ENCODE data around the gene PIP4K2A. TPM values are rescaled to one million over a fixed set of nuclear protein-coding genes. Genes with fewer than 3 reads are reported as not detected.

PIP4K2A gene
- total and polyA plus RNA-seq, 2 of the 13 experiments (the other 11 are each of a cell fraction or from before 2014, with no cell fraction given): 9.1 to 22.6 TPM

- no peak for TF ChIP-seq KDM5B (CRISPR knock-in tag; IDR thresholded peaks at IDR 0.05; ENCODE audit: borderline replicate concordance)
Observed at GRCh38 chr10:22615819-22616499, 98.4 kb downstream of the PIP4K2A start (continued).

GRCh38 chr10:22615101-22615500, 99.3 kb downstream of the PIP4K2A start:
- H3K36me3 ChIP-seq (replicated peaks in 1 of 2; ENCODE audit: control insufficient read depth in 1 of 2, insufficient read depth in 2 of 2, low read length in 2 of 2): no peaks in the 10 kb centered on the region
- H3K4me2 ChIP-seq (ENCODE audit: low read depth, low read length): no peak overlapping the region
- H3K9ac ChIP-seq (ENCODE audit: insufficient read depth, low read depth, low read length): no peak overlapping the region
- FAIRE-seq: no peak
- no TSS peak for BruUV-seq (replicated peaks)
- H3K4me1 ChIP-seq (ENCODE audit: insufficient read depth, low read length): peaks cover 52% of the 10 kb centered on the region
- no peak overlapping the region; a peak in 1 of 6 replicates for H3K4me3 ChIP-seq (replicated peaks in 1 of 3; ENCODE audit: insufficient read depth in 1 of 3, low read depth in 2 of 3, low read length in 3 of 3)
- in situ Hi-C loops (cut with HindIII; ENCODE audit: extremely low pct_ligation_motif_present, low pct_unique_long_range_greater_than_20kb) (no loop called here), intact Hi-C loops (cut with micrococcal nuclease; ENCODE audit: unreplicated experiment) (no loop called here)
- WGBS (ENCODE audit: low lambda C conversion rate): 100% methylated on average over 2 of the region's 2 CpGs
- no peak for ATAC-seq
- H3K27ac ChIP-seq (ENCODE audit: extremely low read length, insufficient read depth, low read length): no peak overlapping the region
- H4K20me1 ChIP-seq (ENCODE audit: insufficient read depth, low read length): no peaks in the 10 kb centered on the region
- no peak overlapping the region for H2AFZ ChIP-seq (ENCODE audit: low read length)
- POLR2A ChIA-PET: no interaction called here
- CTCF ChIA-PET (ENCODE audit: low intra/inter-chr PET ratio, low total read pairs): no interaction called here
- no peak for DNase-seq (ENCODE audit: low spot score)
- no peaks in the 10 kb centered on the region for H3K27me3 ChIP-seq (ENCODE audit: control insufficient read depth in 1 of 2, insufficient read depth in 2 of 2, low read length in 2 of 2)
- no peaks in the 10 kb centered on the region for H3K9me3 ChIP-seq (ENCODE audit: low read length)
- H3K79me2 ChIP-seq (ENCODE audit: insufficient read depth, low read length): peaks cover 19% of the 10 kb centered on the region
- TF ChIP-seq ARHGAP35 (CRISPR knock-in tag; IDR thresholded peaks at IDR 0.05; ENCODE audit: borderline replicate concordance) (no peak), KLF11 (CRISPR knock-in tag; IDR thresholded peaks at IDR 0.05) (no peak), ELF3 (CRISPR knock-in tag; IDR thresholded peaks at IDR 0.05) (no peak), CEBPB (IDR thresholded peaks at IDR 0.05; ENCODE audit: borderline replicate concordance, low read depth, low read length) (no peak), ZBTB46 (CRISPR knock-in tag; IDR thresholded peaks at IDR 0.05; ENCODE audit: borderline replicate concordance) (no peak), ZNF720 (CRISPR knock-in tag; IDR thresholded peaks at IDR 0.05) (no peak), ZNF280B (CRISPR knock-in tag; IDR thresholded peaks at IDR 0.05; ENCODE audit: borderline replicate concordance) (no peak), SRSF9 (IDR thresholded peaks at IDR 0.05; ENCODE audit: borderline replicate concordance, insufficient read depth, low read depth, low read length, poor library complexity, severe bottlenecking) (no peak), MNT (IDR thresholded peaks at IDR 0.05) (no peak), MATR3 (CRISPR knock-in tag; IDR thresholded peaks at IDR 0.05) (no peak), FOXC1 (CRISPR knock-in tag; IDR thresholded peaks at IDR 0.05; ENCODE audit: borderline replicate concordance) (no peak), HDAC2 (CRISPR knock-in tag; IDR thresholded peaks at IDR 0.05) (no peak), CEBPZ (IDR thresholded peaks at IDR 0.05; ENCODE audit: low read length) (no peak)
